GM21723 (cell line): Measurements from ENCODE around the gene KLRF1.
"Not testable (repeated sequence)": the region's sequence is repeated elsewhere in the genome, so short reads cannot be mapped to it uniquely, and the experiment has no call there.

Experiments
- ATAC-seq: cut with Tn5 transposase; IDR thresholded peaks from one replicate; pipeline ENCODE4 v1.9.1; 2021; ENCODE audit warnings: mild to moderate bottlenecking, moderate library complexity; ENCODE audit not compliant: unreplicated experiment

The KLRF1 gene

GRCh38 chr12:9868951-9869306 is 41.6 kb downstream of the KLRF1 start:
- no peak for ATAC-seq

GRCh38 chr12:9869307-9870161 is 42.3 kb downstream of the KLRF1 start, which contains the start of gene CLEC2B:
TSS of gene CLEC2B (minus strand) at chr12:9869354.
- ATAC-seq: no peak

GRCh38 chr12:9870286-9870866 is 43.1 kb downstream of the KLRF1 start:
- ATAC-seq: no peak

- no peak for ATAC-seq
These were observed 44.9 kb downstream of the KLRF1 start for GRCh38 chr12:9872162-9872561.

- ATAC-seq: no peak
These were observed 45.5 kb downstream of the KLRF1 start for GRCh38 chr12:9872742-9873141.

- ATAC-seq: not testable (repeated sequence)
These were observed 48.8 kb downstream of the KLRF1 start for GRCh38 chr12:9876120-9876519.

GRCh38 chr12:9880532-9881078 is 53.3 kb downstream of the KLRF1 start:
- no peak for ATAC-seq

GRCh38 chr12:9881246-9881645 is 54.0 kb downstream of the KLRF1 start, which contains the start of gene KLRF2:
TSS of gene KLRF2 (plus strand) at chr12:9881489. CDS start at chr12:9881596, 107 bp downstream.
- ATAC-seq: no peak

GRCh38 chr12:9881988-9882387 is 54.7 kb downstream of the KLRF1 start:
- ATAC-seq: no peak

- ATAC-seq: no peak
These were observed 55.9 kb downstream of the KLRF1 start for GRCh38 chr12:9883175-9883574.

- ATAC-seq: no peak
These were observed 61.5 kb downstream of the KLRF1 start for GRCh38 chr12:9888665-9889273.
